Activated CD4-positive, CD25-positive, alpha-beta regulatory T cell treated with anti-CD3 and anti-CD28 coated beads, Interleukin-2, amount 50 U/mL, for 72 hours (primary cell): ENCODE data around the gene GTF2F1.
"Not testable (repeated sequence)": the region's sequence is repeated elsewhere in the genome, so short reads cannot be mapped to it uniquely, and the experiment has no call there.

Source experiments
- DNase-seq: peaks from one replicate; pipeline ENCODE4 v3.0.0; 2021

Gene GTF2F1

GRCh38 chr19:6383188-6383587 is 9.8 kb downstream of the GTF2F1 start:
- no peak for DNase-seq

GRCh38 chr19:6381030-6381750 is 11.8 kb downstream of the GTF2F1 start:
- DNase-seq, result no peak

GRCh38 chr19:6379744-6380143 is 13.2 kb downstream of the GTF2F1 start:
- DNase-seq, result no peak

- no peak for DNase-seq
Observed at GRCh38 chr19:6378486-6378885, 14.5 kb downstream of the GTF2F1 start.

DNA sequence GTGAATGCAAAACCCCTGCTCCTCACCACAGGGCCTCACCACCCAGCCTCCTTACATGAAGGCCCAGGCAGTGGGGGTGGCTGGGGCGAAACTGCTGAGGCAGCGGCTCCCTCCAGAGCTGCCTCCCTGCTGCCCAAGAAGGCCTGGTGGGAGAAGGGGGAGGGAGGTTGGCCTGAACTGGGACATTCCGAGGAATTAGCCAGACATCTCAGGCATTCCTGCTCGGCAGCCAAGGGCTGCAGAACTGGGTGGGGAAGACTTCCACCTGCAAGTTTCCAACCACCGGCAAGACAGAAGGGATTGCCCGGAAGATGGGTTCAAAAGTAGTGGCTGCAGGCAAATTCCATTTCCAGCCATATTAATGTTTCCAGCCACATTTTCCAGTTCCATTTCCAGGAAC is 14.9 kb downstream of the GTF2F1 start:
- DNase-seq, result no peak

DNA sequence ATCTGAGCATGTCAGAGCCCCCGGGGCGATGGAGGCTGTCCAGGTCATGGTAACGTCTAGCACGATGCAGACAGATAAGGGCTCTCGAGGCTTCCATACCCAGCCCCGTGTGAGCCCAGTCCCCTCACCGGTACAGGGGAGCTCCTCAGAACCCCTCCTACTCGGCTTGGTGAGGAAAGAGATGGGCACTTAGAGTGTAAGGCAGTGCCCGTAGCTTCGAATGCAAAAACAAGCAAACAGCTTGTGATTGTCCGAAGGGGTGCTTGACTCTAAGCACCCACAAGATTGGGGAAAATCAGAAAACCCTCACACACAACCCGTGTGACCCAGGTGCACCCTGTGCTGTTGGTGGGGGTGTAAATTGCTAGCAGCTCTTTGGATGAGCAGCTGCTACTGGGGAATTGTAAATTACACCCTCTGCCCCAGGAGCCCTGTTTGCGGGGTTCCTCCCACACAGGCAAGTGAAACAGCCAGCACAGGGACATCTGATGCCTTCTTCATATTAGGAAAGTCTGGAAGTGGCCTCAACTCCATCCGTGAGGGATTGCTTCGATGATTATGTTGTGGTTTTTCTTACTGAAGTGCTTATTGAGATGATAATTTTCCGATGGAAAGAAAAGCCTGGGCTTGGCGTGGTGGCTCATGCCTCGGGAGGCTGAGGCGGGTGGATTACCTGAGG is 16.3 kb downstream of the GTF2F1 start:
- no peak for DNase-seq

DNA sequence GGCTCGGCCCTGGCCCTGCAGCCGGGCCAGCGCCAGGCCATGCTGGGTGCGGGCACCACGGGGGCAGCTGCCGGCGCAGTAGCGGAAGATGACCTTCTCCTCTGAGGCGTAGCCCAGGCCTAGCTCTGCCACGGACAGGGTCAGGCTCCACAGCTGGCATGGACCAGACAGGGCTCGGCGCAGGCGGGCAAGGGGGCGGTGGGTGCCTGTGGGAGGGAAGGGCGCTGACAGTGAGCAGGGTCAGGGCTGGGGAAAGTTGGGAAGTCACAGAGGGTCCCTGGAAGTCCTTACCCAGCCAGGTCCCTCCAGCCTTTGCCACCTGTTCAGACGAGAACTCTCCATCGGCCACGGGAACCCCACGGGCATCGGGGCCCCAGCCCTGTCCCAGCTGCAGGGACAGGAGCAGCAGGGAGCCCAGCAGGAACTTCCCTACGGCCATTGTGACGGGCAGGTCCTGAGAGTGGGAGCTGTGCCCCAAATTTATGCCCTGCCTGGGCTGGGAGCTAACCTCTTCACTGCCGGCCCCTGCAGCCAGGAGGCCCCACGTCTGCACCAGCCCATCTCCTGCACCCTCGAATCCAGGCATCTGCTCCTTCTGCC is 17.5 kb downstream of the GTF2F1 start, which contains the start of gene PSPN:
Gene PSPN (minus strand): TSS at position 523 of the 600 bp plus-strand sequence. CDS start 84 bp downstream, at position 439.
- DNase-seq, result no peak

GRCh38 chr19:6374711-6375410 is 18.1 kb downstream of the GTF2F1 start:
- no peak for DNase-seq

GRCh38 chr19:6374161-6374709 is 18.7 kb downstream of the GTF2F1 start:
- no peak for DNase-seq

DNA sequence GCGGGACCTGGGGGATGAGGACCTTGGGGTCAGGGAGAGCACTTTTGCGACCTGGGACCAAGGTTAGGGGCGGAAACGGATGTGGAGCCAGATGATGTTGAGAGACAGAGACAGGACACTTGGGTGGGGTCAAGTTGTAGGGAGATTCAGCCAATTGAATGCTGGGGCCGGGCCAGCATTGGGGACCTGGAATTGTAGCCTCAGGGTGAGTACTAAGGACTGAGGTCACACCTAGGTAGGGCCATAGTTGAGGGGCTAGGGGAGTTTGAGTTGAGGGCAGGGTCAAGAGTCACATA is 19.2 kb downstream of the GTF2F1 start:
- no peak for DNase-seq

DNA sequence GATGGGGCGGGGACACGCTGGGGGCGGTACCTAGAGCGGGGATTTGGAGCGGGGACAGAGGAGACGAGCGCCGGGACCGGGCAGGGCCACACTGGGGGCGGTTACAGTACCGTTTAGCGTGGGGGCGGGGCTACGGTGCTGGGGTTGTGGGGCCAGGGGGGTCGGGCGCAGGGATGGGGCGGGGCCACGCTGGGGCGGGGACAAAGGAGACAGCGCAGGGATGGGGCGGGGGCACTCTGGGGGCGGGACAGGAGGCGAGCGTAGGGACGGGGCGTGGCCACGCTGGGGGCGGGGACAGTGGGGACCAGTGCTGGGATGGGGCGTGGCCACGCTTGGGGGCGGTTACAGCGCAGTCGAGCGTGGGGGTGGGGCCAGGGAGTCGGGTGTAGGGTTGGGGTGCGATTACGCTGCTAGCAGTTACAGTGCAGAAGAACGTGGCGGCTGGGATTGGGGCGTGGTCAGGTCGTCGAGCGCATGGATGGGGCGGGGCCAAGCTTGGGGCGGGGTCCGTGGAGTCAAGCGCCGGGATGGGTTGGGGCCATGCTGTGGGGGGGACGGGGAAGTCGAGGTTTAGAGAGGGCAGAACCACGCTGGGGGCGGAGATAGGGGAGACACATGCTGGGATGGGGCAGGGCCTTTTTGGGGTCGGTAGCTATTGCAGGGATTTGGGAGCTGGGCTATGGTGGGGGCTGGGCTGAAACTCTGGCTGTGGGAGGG is 19.7 kb downstream of the GTF2F1 start:
- DNase-seq, result peak; percentile 99

DNA sequence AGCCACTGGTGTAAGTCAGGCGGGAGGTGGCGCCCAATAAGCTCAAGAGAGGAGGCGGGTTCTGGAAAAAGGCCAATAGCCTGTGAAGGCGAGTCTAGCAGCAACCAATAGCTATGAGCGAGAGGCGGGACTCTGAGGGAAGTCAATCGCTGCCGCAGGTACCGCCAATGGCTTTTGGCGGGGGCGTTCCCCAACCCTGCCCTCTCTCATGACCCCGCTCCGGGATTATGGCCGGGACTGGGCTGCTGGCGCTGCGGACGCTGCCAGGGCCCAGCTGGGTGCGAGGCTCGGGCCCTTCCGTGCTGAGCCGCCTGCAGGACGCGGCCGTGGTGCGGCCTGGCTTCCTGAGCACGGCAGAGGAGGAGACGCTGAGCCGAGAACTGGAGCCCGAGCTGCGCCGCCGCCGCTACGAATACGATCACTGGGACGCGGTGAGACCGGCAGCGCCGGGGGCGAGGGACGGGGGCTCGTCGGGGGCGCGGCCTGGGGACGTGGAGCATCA is 20.3 kb downstream of the GTF2F1 start, which contains the start of gene ALKBH7:
Gene ALKBH7 (plus strand): TSS at position 201 of the 502 bp plus-strand sequence. CDS start 27 bp downstream, at position 228.
- DNase-seq, result peak; percentile 89

DNA sequence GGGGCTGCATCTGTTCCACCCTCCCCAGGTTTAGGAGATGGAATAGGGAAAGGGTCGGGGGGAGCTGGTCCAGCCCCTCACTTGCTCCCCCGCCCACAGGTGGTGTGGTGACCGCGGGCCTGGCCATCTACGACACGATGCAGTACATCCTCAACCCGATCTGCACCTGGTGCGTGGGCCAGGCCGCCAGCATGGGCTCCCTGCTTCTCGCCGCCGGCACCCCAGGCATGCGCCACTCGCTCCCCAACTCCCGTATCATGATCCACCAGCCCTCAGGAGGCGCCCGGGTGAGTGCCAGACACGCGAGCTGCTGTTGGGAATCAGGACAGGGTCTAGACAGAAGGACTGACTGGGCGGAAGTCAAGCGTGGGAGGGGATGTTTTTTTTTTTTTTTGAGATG is 28.6 kb downstream of the GTF2F1 start:
- DNase-seq, result no peak

- DNase-seq, result peak; percentile 41
Observed at GRCh38 chr19:6362351-6362801, 30.6 kb downstream of the GTF2F1 start.

- DNase-seq, result peak; percentile 39
Observed at GRCh38 chr19:6362027-6362350, 31.0 kb downstream of the GTF2F1 start.

GRCh38 chr19:6360857-6361216 is 32.1 kb downstream of the GTF2F1 start:
- DNase-seq, result not testable (repeated sequence)

GRCh38 chr19:6360445-6360844 is 32.5 kb downstream of the GTF2F1 start:
- not testable (repeated sequence) for DNase-seq

GRCh38 chr19:6359568-6360341 is 33.2 kb downstream of the GTF2F1 start:
- no peak for DNase-seq

GRCh38 chr19:6358003-6358402 is 35.0 kb downstream of the GTF2F1 start:
- DNase-seq, result no peak

DNA sequence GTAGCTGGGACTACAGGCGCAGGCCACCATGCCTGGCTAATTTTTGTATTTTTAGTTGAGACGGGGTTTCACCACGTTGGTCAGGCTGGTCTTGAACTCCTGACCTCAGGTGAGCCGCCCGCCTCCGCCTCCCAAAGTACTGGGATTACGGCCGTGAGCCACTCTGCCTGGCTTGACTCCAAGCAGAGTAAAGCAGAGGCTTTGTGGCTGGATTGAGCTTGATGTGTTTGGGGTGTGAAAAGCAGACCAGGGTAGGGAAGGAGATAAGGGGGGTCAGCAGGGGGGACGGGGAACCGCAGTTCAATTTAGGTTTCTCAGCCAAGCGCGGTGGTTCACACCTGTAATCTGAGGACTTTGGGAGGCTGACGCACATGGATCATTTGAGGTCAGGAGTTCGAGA is 35.8 kb downstream of the GTF2F1 start:
- no peak for DNase-seq

- DNase-seq, result not testable (repeated sequence)
Observed at GRCh38 chr19:6355321-6356040, 37.5 kb downstream of the GTF2F1 start.
